ENCODE data around the gene CARM1.
A peak's percentile ranks its signal among the peaks of the same experiment; 100 is the strongest.

CARM1 gene

DNA sequence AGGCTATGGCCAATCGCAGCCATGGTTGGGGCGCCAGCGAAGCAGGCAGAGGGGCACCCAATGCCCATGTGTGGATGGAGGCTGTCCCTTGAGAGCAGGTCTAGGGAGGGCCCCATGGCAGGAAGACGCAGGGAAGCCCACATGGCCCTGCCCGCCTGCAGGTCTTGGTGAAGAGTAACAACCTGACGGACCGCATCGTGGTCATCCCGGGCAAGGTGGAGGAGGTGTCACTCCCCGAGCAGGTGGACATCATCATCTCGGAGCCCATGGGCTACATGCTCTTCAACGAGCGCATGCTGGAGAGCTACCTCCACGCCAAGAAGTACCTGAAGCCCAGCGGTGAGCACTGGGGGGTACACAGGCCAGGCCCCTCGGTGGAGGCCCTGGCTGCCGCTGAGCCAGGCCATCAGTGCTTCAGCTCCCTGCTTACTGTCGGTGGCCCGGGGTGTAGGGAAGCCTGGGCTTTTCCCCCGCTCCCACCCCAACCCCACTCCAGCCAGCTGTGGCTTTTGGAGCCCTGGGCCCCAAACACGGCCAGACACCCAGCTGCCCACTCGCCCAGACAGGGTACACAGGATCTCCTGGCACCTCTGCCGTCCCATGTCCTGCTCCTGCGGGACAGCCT is 42.5 kb downstream of the CARM1 start:
- DNase-seq = no peak
- peaks cover 26% of the 10 kb centered on the region for H3K36me3 Mint-ChIP-seq (ENCODE audit: low read depth)
- no peak overlapping the region for H3K27ac Mint-ChIP-seq
- no peaks in the 10 kb centered on the region for H3K4me1 Mint-ChIP-seq
- no peaks in the 10 kb centered on the region for H3K27me3 Mint-ChIP-seq (ENCODE audit: low read depth, poor library complexity)
- no peaks in the 10 kb centered on the region for H3K9me3 Mint-ChIP-seq
- H3K4me3 Mint-ChIP-seq = no peak overlapping the region
- TF ChIP-seq, protein P1, sequence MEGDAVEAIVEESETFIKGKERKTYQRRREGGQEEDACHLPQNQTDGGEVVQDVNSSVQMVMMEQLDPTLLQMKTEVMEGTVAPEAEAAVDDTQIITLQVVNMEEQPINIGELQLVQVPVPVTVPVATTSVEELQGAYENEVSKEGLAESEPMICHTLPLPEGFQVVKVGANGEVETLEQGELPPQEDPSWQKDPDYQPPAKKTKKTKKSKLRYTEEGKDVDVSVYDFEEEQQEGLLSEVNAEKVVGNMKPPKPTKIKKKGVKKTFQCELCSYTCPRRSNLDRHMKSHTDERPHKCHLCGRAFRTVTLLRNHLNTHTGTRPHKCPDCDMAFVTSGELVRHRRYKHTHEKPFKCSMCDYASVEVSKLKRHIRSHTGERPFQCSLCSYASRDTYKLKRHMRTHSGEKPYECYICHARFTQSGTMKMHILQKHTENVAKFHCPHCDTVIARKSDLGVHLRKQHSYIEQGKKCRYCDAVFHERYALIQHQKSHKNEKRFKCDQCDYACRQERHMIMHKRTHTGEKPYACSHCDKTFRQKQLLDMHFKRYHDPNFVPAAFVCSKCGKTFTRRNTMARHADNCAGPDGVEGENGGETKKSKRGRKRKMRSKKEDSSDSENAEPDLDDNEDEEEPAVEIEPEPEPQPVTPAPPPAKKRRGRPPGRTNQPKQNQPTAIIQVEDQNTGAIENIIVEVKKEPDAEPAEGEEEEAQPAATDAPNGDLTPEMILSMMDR (IDR thresholded peaks at IDR 0.05) = no peak

GRCh38 chr19:10915130-10916091 is 44.1 kb downstream of the CARM1 start:
- TF ChIP-seq, protein P1 (IDR thresholded peaks at IDR 0.05) = no peak
- no peaks in the 10 kb centered on the region for H3K27me3 Mint-ChIP-seq (ENCODE audit: low read depth, poor library complexity)
- H3K27ac Mint-ChIP-seq = no peak overlapping the region
- no peaks in the 10 kb centered on the region for H3K4me1 Mint-ChIP-seq
- H3K36me3 Mint-ChIP-seq (ENCODE audit: low read depth) = peaks cover 20% of the 10 kb centered on the region
- DNase-seq = no peak
- H3K9me3 Mint-ChIP-seq = no peaks in the 10 kb centered on the region
- no peak overlapping the region for H3K4me3 Mint-ChIP-seq

- no peak overlapping the region for H3K4me3 Mint-ChIP-seq
- no peaks in the 10 kb centered on the region for H3K9me3 Mint-ChIP-seq
- peaks cover 20% of the 10 kb centered on the region for H3K36me3 Mint-ChIP-seq (ENCODE audit: low read depth)
- TF ChIP-seq, protein P1 (IDR thresholded peaks at IDR 0.05) = no peak
- H3K4me1 Mint-ChIP-seq = no peaks in the 10 kb centered on the region
- no peaks in the 10 kb centered on the region for H3K27me3 Mint-ChIP-seq (ENCODE audit: low read depth, poor library complexity)
- no peak for DNase-seq
- no peak overlapping the region for H3K27ac Mint-ChIP-seq
These were observed 45.2 kb downstream of the CARM1 start for GRCh38 chr19:10916602-10917001.

- Mint-ChIP-seq H3K4me3 (no peak overlapping the region), H3K36me3 (ENCODE audit: low read depth) (peaks cover 14% of the 10 kb centered on the region), H3K27ac (peak overlapping the region; percentile 42), H3K9me3 (no peaks in the 10 kb centered on the region), H3K4me1 (no peaks in the 10 kb centered on the region), H3K27me3 (ENCODE audit: low read depth, poor library complexity) (no peaks in the 10 kb centered on the region)
- TF ChIP-seq, protein P1 (IDR thresholded peaks at IDR 0.05) = no peak
- no peak for DNase-seq
These were observed 47.0 kb downstream of the CARM1 start for GRCh38 chr19:10918359-10918758.

DNA sequence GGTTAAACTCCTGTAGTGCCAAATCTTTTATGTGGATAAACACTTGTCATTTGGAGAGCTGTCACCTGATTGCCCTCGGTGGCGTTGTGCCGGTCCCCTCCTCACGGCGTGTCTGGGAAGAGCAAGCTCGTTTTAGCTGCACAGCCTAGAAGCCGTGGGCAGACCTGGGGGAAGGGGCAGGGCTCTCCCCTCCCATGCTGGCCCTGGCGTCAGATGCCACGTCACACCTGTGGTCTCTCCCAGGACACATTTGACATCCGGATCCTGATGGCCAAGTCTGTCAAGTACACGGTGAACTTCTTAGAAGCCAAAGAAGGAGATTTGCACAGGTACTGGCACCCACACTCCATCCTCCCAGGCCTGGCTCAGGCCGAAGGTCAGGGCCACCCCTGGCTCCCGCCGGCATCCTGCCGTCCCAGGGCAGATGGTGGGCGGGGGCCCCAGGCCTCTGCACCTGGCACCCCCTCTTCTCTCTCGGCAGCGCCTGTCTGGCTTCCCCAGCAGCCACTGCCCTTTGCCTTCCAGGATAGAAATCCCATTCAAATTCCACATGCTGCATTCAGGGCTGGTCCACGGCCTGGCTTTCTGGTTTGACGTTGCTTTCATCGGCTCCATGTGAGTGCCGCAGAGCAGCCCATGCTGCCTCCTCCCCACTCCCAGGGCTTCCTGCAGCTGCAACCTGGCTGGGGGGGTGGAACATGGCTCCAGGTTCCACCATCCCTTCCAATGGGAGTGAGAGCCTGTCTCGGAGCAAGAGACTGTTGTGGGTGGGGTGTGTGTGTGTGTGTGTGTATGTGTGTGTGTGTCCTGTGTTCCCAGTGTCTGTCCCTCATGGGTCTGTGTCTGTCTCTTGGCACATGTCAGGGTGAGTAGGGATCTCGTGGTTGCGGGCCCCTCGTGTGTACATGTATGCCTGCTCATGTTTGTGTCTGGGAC is 48.3 kb downstream of the CARM1 start:
- TF ChIP-seq, protein P1 (IDR thresholded peaks at IDR 0.05) = no peak
- H3K27ac Mint-ChIP-seq = peak overlapping the region; percentile 68

More for the DNA sequence above, 48.3 kb downstream of the CARM1 start:
- Mint-ChIP-seq H3K27me3 (ENCODE audit: low read depth, poor library complexity) (no peaks in the 10 kb centered on the region), H3K36me3 (ENCODE audit: low read depth) (peaks cover 17% of the 10 kb centered on the region), H3K9me3 (no peaks in the 10 kb centered on the region), H3K4me3 (no peak overlapping the region), H3K4me1 (no peaks in the 10 kb centered on the region)
- no peak for DNase-seq

Data from nephron progenitor cell (in vitro differentiated cells).